ENCODE results near the gene CALB2. TPM values are rescaled to one million over a fixed set of nuclear protein-coding genes. Genes with fewer than 3 reads are reported as not detected.

CALB2 gene
- total RNA-seq, 4 donors from 2014 or later, result 0.23 to 3.2 (median 0.31) TPM; not detected in 1

DNA sequence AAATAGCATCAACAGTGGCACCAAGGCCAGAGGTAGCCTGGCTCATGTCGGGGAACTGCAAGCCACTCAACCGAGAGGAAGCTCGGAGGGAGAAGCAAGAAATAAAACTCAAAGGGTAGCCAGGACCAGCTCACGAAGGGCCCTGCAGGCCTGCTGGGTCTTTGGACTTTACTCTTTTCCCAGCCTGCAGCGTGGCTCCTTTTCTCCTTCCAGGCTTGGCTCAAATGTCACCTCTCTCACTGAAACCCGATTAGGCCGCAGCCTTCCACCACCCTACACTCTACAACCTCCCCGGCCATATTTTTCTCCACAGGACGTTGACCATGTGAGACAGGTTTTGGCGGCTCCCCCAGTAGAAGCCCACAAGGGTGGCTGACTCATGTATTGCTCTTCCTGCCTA lies 38.1 kb downstream of the CALB2 start:
- Histone ChIP-seq H3K27me3 (peaks cover 0 to 5% (median 0%) of the 10 kb centered on the region in 3 donors), H3K4me1 (no peaks in the 10 kb centered on the region), H3K9me3 (no peaks in the 10 kb centered on the region), H3K4me3 (no peak overlapping the region), H3K27ac (no peak overlapping the region), H3K36me3 (no peaks in the 10 kb centered on the region)
- DNase-seq (no peak), ATAC-seq (no peak)
- intact Hi-C loops (cut with DNase I; ENCODE audit: low total_unique reads), result no loop called here
- in situ Hi-C loops (cut with MboI; ENCODE audit: low sequenced_read_pairs in 4 of 4), result no loop called here
- TF ChIP-seq POLR2A (IDR thresholded peaks at IDR 0.05), result no peak
- TF ChIP-seq CTCF (IDR thresholded peaks at IDR 0.05 in 4 of 5, conservative IDR thresholded peaks at IDR 0.05 in 1 of 5), result no peak

GRCh38 chr16:71399801-71400563 lies 41.5 kb downstream of the CALB2 start:
- Histone ChIP-seq H3K27ac (no peak overlapping the region), H3K4me1 (no peaks in the 10 kb centered on the region), H3K4me3 (no peak overlapping the region), H3K27me3 (peaks cover 0 to 2% (median 0%) of the 10 kb centered on the region in 3 donors), H3K9me3 (no peaks in the 10 kb centered on the region), H3K36me3 (no peaks in the 10 kb centered on the region)
- in situ Hi-C loops (cut with MboI; ENCODE audit: low sequenced_read_pairs in 4 of 4) (loop anchor here in 3 of 4 donors (25.0 kb wide), 1 partner anchor 212 kb away; no protein-coding TSS in a partner anchor), intact Hi-C loops (cut with DNase I; ENCODE audit: low total_unique reads) (no loop called here)
- DNase-seq, result no peak
- TF ChIP-seq CTCF (IDR thresholded peaks at IDR 0.05 in 4 of 5, conservative IDR thresholded peaks at IDR 0.05 in 1 of 5) (no peak), POLR2A (IDR thresholded peaks at IDR 0.05) (no peak)
- ATAC-seq, result no peak

DNA sequence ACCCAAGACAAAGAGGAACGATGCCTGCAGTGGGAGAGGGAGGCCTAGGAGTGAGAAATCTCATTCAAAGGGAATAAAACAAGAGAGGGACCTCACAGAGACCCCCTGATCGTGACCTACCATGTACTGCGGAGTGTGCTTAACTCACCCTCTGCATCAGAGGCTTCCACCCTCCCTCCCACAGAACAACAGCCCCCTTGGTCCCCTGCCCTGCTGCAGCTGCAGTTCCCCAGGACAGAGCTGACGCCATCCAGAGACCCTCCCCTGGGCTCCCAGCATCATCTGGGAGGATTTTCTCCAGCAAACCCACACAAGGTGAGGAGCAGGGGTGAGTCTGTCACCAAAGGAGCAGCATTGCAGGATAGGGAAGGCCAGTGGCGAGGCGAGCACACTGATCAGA lies 43.5 kb downstream of the CALB2 start:
- no peak overlapping the region for H3K4me3 ChIP-seq
- DNase-seq (no peak), ATAC-seq (no peak)
- H3K4me1 ChIP-seq, result no peaks in the 10 kb centered on the region
- no peaks in the 10 kb centered on the region for H3K36me3 ChIP-seq
- intact Hi-C loops (cut with DNase I; ENCODE audit: low total_unique reads) (no loop called here), in situ Hi-C loops (cut with MboI; ENCODE audit: low sequenced_read_pairs in 4 of 4) (loop anchor here in 3 of 4 donors (25.0 kb wide), 1 partner anchor 210 kb away; no protein-coding TSS in a partner anchor)
- no peaks in the 10 kb centered on the region for H3K9me3 ChIP-seq
- TF ChIP-seq POLR2A (IDR thresholded peaks at IDR 0.05) (no peak), CTCF (IDR thresholded peaks at IDR 0.05 in 4 of 5, conservative IDR thresholded peaks at IDR 0.05 in 1 of 5) (no peak)
- peaks cover 0 to 2% (median 0%) of the 10 kb centered on the region in 3 donors for H3K27me3 ChIP-seq
- H3K27ac ChIP-seq, result no peak overlapping the region

GRCh38 chr16:71402674-71403073 lies 44.2 kb downstream of the CALB2 start:
- ATAC-seq (no peak), DNase-seq (no peak)
- Histone ChIP-seq H3K9me3 (no peaks in the 10 kb centered on the region), H3K4me1 (no peaks in the 10 kb centered on the region), H3K27me3 (peaks cover 0 to 2% (median 1%) of the 10 kb centered on the region in 3 donors), H3K27ac (no peak overlapping the region), H3K36me3 (no peaks in the 10 kb centered on the region), H3K4me3 (no peak overlapping the region)
- TF ChIP-seq POLR2A (IDR thresholded peaks at IDR 0.05) (no peak), CTCF (IDR thresholded peaks at IDR 0.05 in 4 of 5, conservative IDR thresholded peaks at IDR 0.05 in 1 of 5) (no peak)
- intact Hi-C loops (cut with DNase I; ENCODE audit: low total_unique reads) (no loop called here), in situ Hi-C loops (cut with MboI; ENCODE audit: low sequenced_read_pairs in 4 of 4) (loop anchor here in 3 of 4 donors (25.0 kb wide), 1 partner anchor 210 kb away; no protein-coding TSS in a partner anchor)

All from gastrocnemius medialis (tissue), 4 donors.